Fibroblast of skin of right biceps (primary cell): Measurements from ENCODE around the gene ANKRD13A.
A peak's percentile ranks its signal among the peaks of the same experiment; 100 is the strongest.
"Not testable (repeated sequence)": the region's sequence is repeated elsewhere in the genome, so short reads cannot be mapped to it uniquely, and the experiment has no call there.

Experiments used
- DNase-seq: peaks from one replicate; pipeline ENCODE4 v3.0.0-alpha.2; 2013

The ANKRD13A gene

GRCh38 chr12:110008681-110009398 lies 9.6 kb downstream of the ANKRD13A start:
- DNase-seq = not testable (repeated sequence)

GRCh38 chr12:110010853-110011723 lies 11.9 kb downstream of the ANKRD13A start:
- no peak for DNase-seq

- no peak for DNase-seq
These were observed 12.9 kb downstream of the ANKRD13A start for GRCh38 chr12:110012137-110012536.

GRCh38 chr12:110012659-110013058 lies 13.4 kb downstream of the ANKRD13A start:
- DNase-seq = no peak

- DNase-seq = no peak
These were observed 15.9 kb downstream of the ANKRD13A start for GRCh38 chr12:110015132-110015531.

- no peak for DNase-seq
These were observed 21.7 kb downstream of the ANKRD13A start for GRCh38 chr12:110020956-110021355.

- DNase-seq = peak; percentile 68
These were observed 24.1 kb downstream of the ANKRD13A start for GRCh38 chr12:110023059-110023980.

GRCh38 chr12:110024051-110024450 lies 24.8 kb downstream of the ANKRD13A start:
- no peak for DNase-seq

- no peak for DNase-seq
These were observed 29.1 kb downstream of the ANKRD13A start for GRCh38 chr12:110028323-110028722.

- DNase-seq = no peak
These were observed 30.1 kb downstream of the ANKRD13A start for GRCh38 chr12:110029290-110029815.

GRCh38 chr12:110033888-110034287 lies 34.7 kb downstream of the ANKRD13A start:
- DNase-seq = no peak

- no peak for DNase-seq
These were observed 36.4 kb downstream of the ANKRD13A start for GRCh38 chr12:110035534-110036104.

- no peak for DNase-seq
These were observed 38.1 kb downstream of the ANKRD13A start for GRCh38 chr12:110037315-110037714.

- DNase-seq = no peak
These were observed 39.5 kb downstream of the ANKRD13A start for GRCh38 chr12:110038741-110039084.

GRCh38 chr12:110039085-110039807 lies 40.0 kb downstream of the ANKRD13A start:
- peak; percentile 96 for DNase-seq

GRCh38 chr12:110042264-110042663 lies 43.0 kb downstream of the ANKRD13A start:
- DNase-seq = no peak

- DNase-seq = no peak
These were observed 47.4 kb downstream of the ANKRD13A start for GRCh38 chr12:110046451-110047187.

- DNase-seq = no peak
These were observed 48.2 kb downstream of the ANKRD13A start for GRCh38 chr12:110047297-110047940.

GRCh38 chr12:110048242-110049027 lies 49.2 kb downstream of the ANKRD13A start, which contains the start of gene C12orf76:
Gene C12orf76, minus strand, starts transcription at chr12:110048522. Its CDS starts 27 bp downstream, at chr12:110048495.
- DNase-seq = peak; percentile 97
